SK-N-SH (cell line): ENCODE measurements around the gene PARD3. TPM values are rescaled to one million over a fixed set of nuclear protein-coding genes. Genes with fewer than 3 reads are reported as not detected.

ENCODE experiments used
- CTCF ChIA-PET: fragments of 300-600, 350-600 bp; formaldehyde crosslinking; extraction: SDS; loops from one replicate; lab custom pipeline; 2021; lab: Yijun Ruan, JAX
- POLR2A ChIA-PET: fragments of 350-600 bp; sonication (Branson Sonifier 250); formaldehyde crosslinking; extraction: SDS; loops from one replicate; lab custom pipeline; 2020; ENCODE audit warnings: antibody characterized with exemption, inconsistent platforms; lab: Yijun Ruan, JAX
- DNase-seq: peaks from one replicate; pipeline ENCODE4 v3.0.0; 2012
- H2AFZ ChIP-seq: fragments of 200-600 bp; sonication (generic); 2 replicates; pipeline ENCODE4 v1.8.1; 2016; ENCODE audit warnings: antibody characterized with exemption, mild to moderate bottlenecking, low read depth
- H3F3A ChIP-seq: fragments of 200-600 bp; sonication (generic); replicated peaks from 2 replicates; pipeline ENCODE3; 2016; ENCODE audit warnings: antibody characterized with exemption, mild to moderate bottlenecking; ENCODE audit not compliant: insufficient read depth
- H3K27ac ChIP-seq, 2 experiments: fragments of 200-500 bp in 1 of 2; fragments of 200-600 bp in 1 of 2; sonication (Bioruptor generic) in 1 of 2; sonication (generic), shearing (Covaris generic) in 1 of 2; 2 replicates each; pipeline versions ENCODE4 v1.5.1 to v1.6.1; 2014 to 2016; ENCODE audit warnings: low read depth in 2 of 2, inconsistent platforms in 1 of 2, low read length in 1 of 2, mild to moderate bottlenecking in 1 of 2, mixed read lengths in 1 of 2
- H3K27me3 ChIP-seq: fragments of 200-600 bp; sonication (generic), shearing (Covaris generic); 2 replicates; pipeline ENCODE4 v1.6.1; 2016; ENCODE audit warnings: mixed run types; ENCODE audit not compliant: insufficient read depth
- H3K36me3 ChIP-seq, 2 experiments: fragments of 200-500 bp in 1 of 2; fragments of 200-600 bp in 1 of 2; sonication (Bioruptor generic) in 1 of 2; sonication (generic) in 1 of 2; replicated peaks in 1 of 2; 2 replicates each; pipeline versions ENCODE3 to v1.5.1; 2014 to 2016; ENCODE audit warnings: low read length in 1 of 2, mild to moderate bottlenecking in 1 of 2; ENCODE audit not compliant: insufficient read depth in 2 of 2, control insufficient read depth in 1 of 2
- H3K4me1 ChIP-seq, 2 experiments: fragments of 200-500 bp in 1 of 2; fragments of 200-600 bp in 1 of 2; sonication (Bioruptor generic) in 1 of 2; sonication (generic), shearing (Covaris generic) in 1 of 2; 2 replicates each; pipeline versions ENCODE4 v1.5.1 to v1.6.1; 2014 to 2016; ENCODE audit warnings: low read depth in 1 of 2, low read length in 1 of 2, mixed run types in 1 of 2; ENCODE audit not compliant: insufficient read depth in 2 of 2, control insufficient read depth in 1 of 2
- H3K4me2 ChIP-seq: fragments of 200-600 bp; sonication (generic), shearing (Covaris generic); 2 replicates; pipeline ENCODE4 v1.6.1; 2017; ENCODE audit warnings: mixed run types
- H3K4me3 ChIP-seq, 2 experiments: fragments of 200-500 bp in 1 of 2; fragments of 200-600 bp in 1 of 2; sonication (Bioruptor generic) in 1 of 2; sonication (generic), shearing (Covaris generic) in 1 of 2; 2 replicates each; pipeline versions ENCODE4 v1.5.1 to v1.8.1; 2014 to 2016; ENCODE audit warnings: low read depth in 2 of 2, inconsistent platforms in 1 of 2, low read length in 1 of 2, mild to moderate bottlenecking in 1 of 2, mixed read lengths in 1 of 2, moderate library complexity in 1 of 2
- H3K79me2 ChIP-seq: fragments of 200-600 bp; sonication (generic); 2 replicates; pipeline ENCODE4 v1.8.1; 2017; ENCODE audit warnings: mild to moderate bottlenecking; ENCODE audit not compliant: insufficient read depth
- H3K9ac ChIP-seq: fragments of 200-600 bp; sonication (generic); 2 replicates; pipeline ENCODE4 v1.6.1; 2017; ENCODE audit warnings: mixed run types
- H3K9me2 ChIP-seq: fragments of 200-600 bp; sonication (generic); 2 replicates; pipeline ENCODE4 v1.6.1; 2017; ENCODE audit warnings: mixed run types
- H3K9me3 ChIP-seq: fragments of 200-600 bp; sonication (generic); 2 replicates; pipeline ENCODE4 v1.6.1; 2017; ENCODE audit warnings: mixed run types, mild to moderate bottlenecking, moderate library complexity
- H4K20me1 ChIP-seq: fragments of 200-600 bp; sonication (generic); 2 replicates; pipeline ENCODE4 v1.6.1; 2017; ENCODE audit warnings: mild to moderate bottlenecking, mixed run types; ENCODE audit not compliant: insufficient read depth
- CHD2 ChIP-seq: fragments of 150-350 bp; IDR thresholded peaks from 2 replicates; pipeline ENCODE4 v1.6.1; 2018; ENCODE audit warnings: low read length; ENCODE audit not compliant: partially characterized antibody
- EZH2phosphoT487 ChIP-seq: fragments of 200-600 bp; sonication (generic); IDR thresholded peaks from 2 replicates; pipeline ENCODE4 v1.6.1; 2017; ENCODE audit warnings: low read depth, mixed run types, mild to moderate bottlenecking, antibody characterized with exemption, moderate library complexity, borderline replicate concordance
- FOSL2 ChIP-seq: IDR thresholded peaks from 2 replicates; pipeline ENCODE4 v1.4.0; 2012; ENCODE audit warnings: low read depth, mild to moderate bottlenecking, moderate library complexity, borderline replicate concordance
- FOXM1 ChIP-seq: IDR thresholded peaks from 2 replicates; pipeline ENCODE4 v1.4.0; 2012; ENCODE audit warnings: low read depth, mild to moderate bottlenecking
- JUND ChIP-seq: IDR thresholded peaks from 2 replicates; pipeline ENCODE4 v1.4.0; 2012
- NFIC ChIP-seq: IDR thresholded peaks from 2 replicates; pipeline ENCODE4 v1.4.0; 2012; ENCODE audit warnings: borderline replicate concordance
- RCOR1 ChIP-seq: fragments of 150-350 bp; IDR thresholded peaks from 2 replicates; pipeline ENCODE4 v1.6.1; 2017; ENCODE audit warnings: antibody characterized with exemption, low read length
- SIN3A ChIP-seq: IDR thresholded peaks from 2 replicates; pipeline ENCODE4 v1.6.1; 2012; ENCODE audit warnings: low read depth, mild to moderate bottlenecking, low read length, moderate library complexity, borderline replicate concordance
- TCF12 ChIP-seq: IDR thresholded peaks from 2 replicates; pipeline ENCODE4 v1.4.0; 2012
- TEAD4 ChIP-seq: IDR thresholded peaks from 2 replicates; pipeline ENCODE4 v1.4.0; 2012; ENCODE audit warnings: mild to moderate bottlenecking, borderline replicate concordance; ENCODE audit not compliant: insufficient read depth
- WGBS: methylation state at CpG from one replicate; pipeline ENCODE4 v1.1.6; 2017; ENCODE audit warnings: low lambda C conversion rate; 5-methylcytosine and 5-hydroxymethylcytosine counted together
- polyA plus RNA-seq, 3 experiments: library from polyadenylated mRNA; depleted of rRNA; stranded (reverse); fragments of >200 nt; gene quantifications; 2 replicates each; pipeline ENCODE4 v1.2.3, GENCODE V29; 2012
- TF ChIP-seq, protein P1 (sequence below): fragments of 150-350 bp; IDR thresholded peaks from 2 replicates; pipeline ENCODE4 v1.6.1; 2016; ENCODE audit warnings: mild to moderate bottlenecking, low read depth, low read length
- TF ChIP-seq, protein P2 (sequence below): fragments of 200-600 bp; sonication (generic); IDR thresholded peaks from 2 replicates; pipeline ENCODE4 v1.6.1; 2017; ENCODE audit warnings: antibody characterized with exemption, mild to moderate bottlenecking, moderate library complexity

The PARD3 gene
- polyA plus RNA-seq, 1 of the 3 experiments (the other 2 are of a cell fraction) = 29.4 TPM

DNA sequence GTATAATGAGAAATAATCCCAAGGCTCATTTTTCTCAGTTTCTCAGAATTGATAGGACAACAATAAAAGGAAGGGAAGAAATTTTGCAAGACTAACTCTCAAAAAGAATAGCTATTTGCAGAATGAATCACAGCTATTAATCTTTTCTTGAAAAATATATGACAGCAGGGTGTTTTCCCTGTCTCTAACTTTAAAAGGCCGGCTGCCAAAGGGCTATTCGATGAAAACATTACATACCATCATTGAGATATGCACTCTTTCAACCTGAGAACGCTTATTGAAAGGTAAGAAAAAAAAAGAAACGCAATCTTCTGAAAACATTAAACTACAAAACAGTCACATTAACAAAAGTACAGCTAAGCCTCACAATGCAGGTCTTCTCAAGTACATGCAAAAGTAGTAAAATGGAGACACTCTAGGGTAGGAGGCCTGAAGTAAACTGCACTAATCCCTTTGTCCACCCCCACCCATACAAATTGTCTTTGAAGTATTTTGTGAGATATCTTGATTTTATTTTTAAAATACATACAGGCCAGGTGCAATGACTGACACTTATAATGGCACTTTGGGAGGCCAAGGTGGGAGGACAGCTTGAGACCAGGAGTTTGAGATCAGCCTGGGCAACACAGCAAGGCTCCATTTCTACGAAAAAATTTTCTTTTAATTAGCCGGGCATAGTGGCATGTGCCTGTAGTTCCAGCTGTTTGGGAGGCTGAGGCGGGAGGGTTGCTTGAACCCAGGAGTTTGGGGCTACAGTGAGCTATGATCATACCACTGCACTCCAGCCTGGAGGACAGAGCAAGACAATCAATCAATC, 83.0 kb downstream of the PARD3 start (continued):
- TF ChIP-seq EZH2phosphoT487 (no peak), TEAD4 (0 out of 2 replicates have a peak, but pooled peaks have one; percentile 68), SIN3A (no peak), NFIC (peak; percentile 75), FOXM1 (no peak), CHD2 (no peak), TCF12 (peak; percentile 81), JUND (peak; percentile 88)
- TF ChIP-seq, protein P1, sequence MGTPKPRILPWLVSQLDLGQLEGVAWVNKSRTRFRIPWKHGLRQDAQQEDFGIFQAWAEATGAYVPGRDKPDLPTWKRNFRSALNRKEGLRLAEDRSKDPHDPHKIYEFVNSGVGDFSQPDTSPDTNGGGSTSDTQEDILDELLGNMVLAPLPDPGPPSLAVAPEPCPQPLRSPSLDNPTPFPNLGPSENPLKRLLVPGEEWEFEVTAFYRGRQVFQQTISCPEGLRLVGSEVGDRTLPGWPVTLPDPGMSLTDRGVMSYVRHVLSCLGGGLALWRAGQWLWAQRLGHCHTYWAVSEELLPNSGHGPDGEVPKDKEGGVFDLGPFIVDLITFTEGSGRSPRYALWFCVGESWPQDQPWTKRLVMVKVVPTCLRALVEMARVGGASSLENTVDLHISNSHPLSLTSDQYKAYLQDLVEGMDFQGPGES = no peak
- TF ChIP-seq, protein P2, sequence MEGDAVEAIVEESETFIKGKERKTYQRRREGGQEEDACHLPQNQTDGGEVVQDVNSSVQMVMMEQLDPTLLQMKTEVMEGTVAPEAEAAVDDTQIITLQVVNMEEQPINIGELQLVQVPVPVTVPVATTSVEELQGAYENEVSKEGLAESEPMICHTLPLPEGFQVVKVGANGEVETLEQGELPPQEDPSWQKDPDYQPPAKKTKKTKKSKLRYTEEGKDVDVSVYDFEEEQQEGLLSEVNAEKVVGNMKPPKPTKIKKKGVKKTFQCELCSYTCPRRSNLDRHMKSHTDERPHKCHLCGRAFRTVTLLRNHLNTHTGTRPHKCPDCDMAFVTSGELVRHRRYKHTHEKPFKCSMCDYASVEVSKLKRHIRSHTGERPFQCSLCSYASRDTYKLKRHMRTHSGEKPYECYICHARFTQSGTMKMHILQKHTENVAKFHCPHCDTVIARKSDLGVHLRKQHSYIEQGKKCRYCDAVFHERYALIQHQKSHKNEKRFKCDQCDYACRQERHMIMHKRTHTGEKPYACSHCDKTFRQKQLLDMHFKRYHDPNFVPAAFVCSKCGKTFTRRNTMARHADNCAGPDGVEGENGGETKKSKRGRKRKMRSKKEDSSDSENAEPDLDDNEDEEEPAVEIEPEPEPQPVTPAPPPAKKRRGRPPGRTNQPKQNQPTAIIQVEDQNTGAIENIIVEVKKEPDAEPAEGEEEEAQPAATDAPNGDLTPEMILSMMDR = no peak
- TF ChIP-seq, all 33 proteins: peak for 9

DNA sequence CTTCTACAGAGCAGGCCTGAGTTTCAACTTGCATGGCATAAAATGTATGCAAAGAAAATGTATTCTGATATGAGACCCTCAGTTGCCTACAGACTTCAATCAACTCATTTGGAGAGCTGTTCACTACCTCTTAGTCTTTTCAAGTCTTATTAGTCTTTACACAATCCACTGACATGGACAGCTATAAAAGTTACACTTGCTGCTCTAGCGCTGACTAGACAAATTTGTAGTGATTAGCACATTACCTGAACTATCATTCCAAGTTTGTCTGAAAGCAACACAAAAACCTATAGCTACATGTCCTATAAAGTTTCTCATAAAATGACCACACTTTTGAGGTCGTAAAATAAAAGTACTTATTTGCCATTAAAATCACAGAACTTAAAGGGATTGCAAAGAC, 83.9 kb downstream of the PARD3 start:
- ChIA-PET POLR2A (no interaction called here), CTCF (interaction anchor here (0.8 to 2.3 kb wide), 5 partner anchors 9 to 94 kb away, joined by 3 to 8 read pairs (median 4); partner anchors contain the start of gene PARD3)
- peaks cover 80% of the 10 kb centered on the region for H3K79me2 ChIP-seq
- H3K9ac ChIP-seq = no peak overlapping the region
- peak overlapping the region; percentile 8; the same call in 1 of the 2 replicates for H3K4me2 ChIP-seq
- no peaks in the 10 kb centered on the region for H3K36me3 ChIP-seq
- no peaks in the 10 kb centered on the region for H3K9me3 ChIP-seq
- no peaks in the 10 kb centered on the region for H3K9me2 ChIP-seq
- WGBS = 70% methylated on average over 2 of the region's 2 CpGs
- DNase-seq = no peak
- H4K20me1 ChIP-seq = peaks cover 14% of the 10 kb centered on the region
- peak overlapping the region; percentile 4 to 73; a peak in 3 of 4 replicates for H3K27ac ChIP-seq
- H2AFZ ChIP-seq = no peak overlapping the region
- peaks cover 33% of the 10 kb centered on the region for H3F3A ChIP-seq
- TF ChIP-seq RCOR1 (no peak), FOSL2 (no peak), JUND (no peak)
- H3K27me3 ChIP-seq = no peaks in the 10 kb centered on the region
- H3K4me1 ChIP-seq = peaks cover 6 to 34% of the 10 kb centered on the region in 2 experiments; a peak in 3 of 4 replicates
- H3K4me3 ChIP-seq = no peak overlapping the region
